GM23338 (cell line): ENCODE results near the gene CTNND2. TPM values are rescaled to one million over a fixed set of nuclear protein-coding genes. Genes with fewer than 3 reads are reported as not detected.

ENCODE experiments used
- ATAC-seq: fragments of 200-7000 bp; cut with Tn5 transposase; 3 replicates; pipeline ENCODE4 v1.9.1; 2020
- DNase-seq: peaks from one replicate; pipeline ENCODE4 v3.0.0-alpha.2; 2015; ENCODE audit warnings: low spot score
- H2AFZ ChIP-seq: fragments of 200-600 bp; sonication (generic); 2 replicates; pipeline ENCODE4 v1.8.0; 2016; ENCODE audit warnings: antibody characterized with exemption, mild to moderate bottlenecking, moderate library complexity
- H3F3A ChIP-seq: fragments of 200-600 bp; sonication (generic); replicated peaks from 2 replicates; pipeline ENCODE4 v1.8.0; 2017; ENCODE audit warnings: antibody characterized with exemption, mixed run types, low read depth
- H3K27ac ChIP-seq: fragments of 200-600 bp; sonication (generic); 2 replicates; pipeline ENCODE4 v1.6.1; 2016; ENCODE audit warnings: low read depth
- H3K27me3 ChIP-seq: fragments of 200-600 bp; sonication (generic); 2 replicates; pipeline ENCODE4 v1.8.0; 2016; ENCODE audit warnings: mild to moderate bottlenecking, mixed run types, moderate library complexity; ENCODE audit not compliant: insufficient read depth
- H3K36me3 ChIP-seq: fragments of 200-600 bp; sonication (generic); 2 replicates; pipeline ENCODE4 v1.8.0; 2016; ENCODE audit warnings: mild to moderate bottlenecking; ENCODE audit not compliant: insufficient read depth
- H3K4me1 ChIP-seq: fragments of 200-600 bp; sonication (generic); 2 replicates; pipeline ENCODE4 v1.8.0; 2016; ENCODE audit warnings: mild to moderate bottlenecking, moderate library complexity; ENCODE audit not compliant: insufficient read depth
- H3K4me2 ChIP-seq: fragments of 200-600 bp; sonication (generic); 2 replicates; pipeline ENCODE4 v1.7.1; 2017; ENCODE audit warnings: mixed run types
- H3K4me3 ChIP-seq: fragments of 200-600 bp; sonication (generic); 2 replicates; pipeline ENCODE4 v1.6.1; 2016; ENCODE audit warnings: mixed run types
- H3K79me2 ChIP-seq: fragments of 200-600 bp; sonication (generic); replicated peaks from 2 replicates; pipeline ENCODE4 v1.8.0; 2017; ENCODE audit warnings: mild to moderate bottlenecking; ENCODE audit not compliant: insufficient read depth
- H3K9me2 ChIP-seq: fragments of 200-600 bp; sonication (generic); 2 replicates; pipeline ENCODE4 v1.8.0; 2017; ENCODE audit not compliant: insufficient read depth
- H4K20me1 ChIP-seq: fragments of 200-600 bp; sonication (generic); replicated peaks from 2 replicates; pipeline ENCODE4 v1.8.0; 2017; ENCODE audit warnings: mild to moderate bottlenecking; ENCODE audit not compliant: insufficient read depth
- H3K27ac Mint-ChIP-seq: 2 replicates; pipeline ENCODE4 v1.8.0; 2020; ENCODE audit warnings: inconsistent platforms, mild to moderate bottlenecking, moderate library complexity, mixed read lengths
- H3K27me3 Mint-ChIP-seq: 3 replicates; pipeline ENCODE4 v1.8.0; 2022; ENCODE audit warnings: low read depth, mild to moderate bottlenecking, moderate library complexity, mixed read lengths, inconsistent platforms; ENCODE audit not compliant: insufficient read depth, poor library complexity
- H3K36me3 Mint-ChIP-seq: 3 replicates; pipeline ENCODE4 v1.8.0; 2021; ENCODE audit warnings: low read depth, mild to moderate bottlenecking, inconsistent platforms, moderate library complexity, mixed read lengths
- H3K4me1 Mint-ChIP-seq: 3 replicates; pipeline ENCODE4 v1.8.0; 2020; ENCODE audit warnings: mild to moderate bottlenecking, inconsistent platforms, mixed read lengths
- H3K4me3 Mint-ChIP-seq: 3 replicates; pipeline ENCODE4 v1.8.0; 2021; ENCODE audit warnings: moderate library complexity, mild to moderate bottlenecking, inconsistent platforms, mixed read lengths
- H3K9me3 Mint-ChIP-seq: 3 replicates; pipeline ENCODE4 v1.8.0; 2020; ENCODE audit warnings: moderate library complexity, mild to moderate bottlenecking, inconsistent platforms, mixed read lengths
- CREB1 ChIP-seq: fragments of 250-450 bp; sonication (Bioruptor Pico); IDR thresholded peaks from 2 replicates; pipeline ENCODE4 v1.5.0; 2020; ENCODE audit warnings: low read depth, mild to moderate bottlenecking, moderate library complexity
- POLR2AphosphoS5 ChIP-seq: IDR thresholded peaks from 2 replicates; pipeline ENCODE4 v1.6.1; 2016; ENCODE audit warnings: antibody characterized with exemption, low read depth
- STAT1 ChIP-seq: IDR thresholded peaks from one replicate; pipeline ENCODE4 v1.6.1; 2016; ENCODE audit warnings: antibody characterized with exemption; ENCODE audit not compliant: unreplicated experiment
- ZNF331 ChIP-seq: fragments of 250-450 bp; sonication (Bioruptor Pico); IDR thresholded peaks from 2 replicates; pipeline ENCODE4 v1.5.0; 2020; ENCODE audit warnings: low read depth, mild to moderate bottlenecking, moderate library complexity
- polyA plus RNA-seq: library from polyadenylated mRNA; unstranded; fragments of >200 nt; fragmentation: Nextera tagmentation; extraction: Ambion mirVana; gene quantifications from 2 replicates; pipeline ENCODE4 v1.2.1, GENCODE V29; 2016
- total RNA-seq: library from RNA; depleted of rRNA; stranded (reverse); fragments of >200 nt; shearing (Covaris generic); gene quantifications from 2 replicates; pipeline ENCODE4 v1.2.3, GENCODE V29; 2014
- TF ChIP-seq, protein P1 (sequence below): IDR thresholded peaks from one replicate; pipeline ENCODE4 v1.6.1; 2018; ENCODE audit warnings: antibody characterized with exemption; ENCODE audit not compliant: unreplicated experiment
- TF ChIP-seq, protein P2 (sequence below): fragments of 250-450 bp; sonication (Bioruptor Pico); IDR thresholded peaks from 2 replicates; pipeline ENCODE4 v1.5.0; 2020; ENCODE audit warnings: mild to moderate bottlenecking, moderate library complexity
- TF ChIP-seq, protein P3 (sequence below): IDR thresholded peaks from 2 replicates; pipeline ENCODE4 v1.6.1; 2016; ENCODE audit warnings: antibody characterized with exemption

The CTNND2 gene
- total and polyA plus RNA-seq, 2 experiments from 2014 or later, result 5.1 to 7.0 TPM

DNA sequence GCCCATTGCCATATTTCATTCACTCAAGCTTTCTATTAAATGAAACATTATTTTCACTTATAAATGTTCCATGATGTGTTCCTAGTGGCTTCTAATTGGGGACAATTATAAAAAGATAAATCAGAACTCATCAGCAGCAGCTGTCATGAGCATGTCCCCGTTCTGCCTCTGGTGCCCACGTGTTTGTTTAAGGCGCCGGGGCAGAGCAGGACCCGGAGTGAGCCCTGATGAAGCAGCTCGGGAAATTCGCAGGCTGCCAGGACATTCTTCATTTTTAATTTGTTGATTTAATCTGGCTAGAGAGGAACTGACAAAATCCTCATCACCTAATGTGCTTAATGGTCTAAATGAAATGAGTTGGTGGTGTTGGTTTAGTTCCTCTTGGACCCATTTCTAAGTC lies 475.0 kb downstream of the CTNND2 start:
- no peaks in the 10 kb centered on the region for H3K4me1 Mint-ChIP-seq
- Histone ChIP-seq H3K9me2 (no peaks in the 10 kb centered on the region), H3K27me3 (no peaks in the 10 kb centered on the region), H2AFZ (no peak overlapping the region), H4K20me1 (no peaks in the 10 kb centered on the region), H3F3A (no peaks in the 10 kb centered on the region), H3K79me2 (no peaks in the 10 kb centered on the region), H3K4me2 (no peak overlapping the region), H3K27ac (no peak overlapping the region), H3K4me3 (no peak overlapping the region), H3K36me3 (no peaks in the 10 kb centered on the region), H3K4me1 (no peaks in the 10 kb centered on the region)
- H3K27me3 Mint-ChIP-seq, result no peaks in the 10 kb centered on the region
- ATAC-seq (no peak), DNase-seq (no peak)
- no peaks in the 10 kb centered on the region for H3K36me3 Mint-ChIP-seq
- no peak overlapping the region for H3K27ac Mint-ChIP-seq
- no peak for TF ChIP-seq CREB1 (CRISPR knock-in tag)
- TF ChIP-seq, protein P1, sequence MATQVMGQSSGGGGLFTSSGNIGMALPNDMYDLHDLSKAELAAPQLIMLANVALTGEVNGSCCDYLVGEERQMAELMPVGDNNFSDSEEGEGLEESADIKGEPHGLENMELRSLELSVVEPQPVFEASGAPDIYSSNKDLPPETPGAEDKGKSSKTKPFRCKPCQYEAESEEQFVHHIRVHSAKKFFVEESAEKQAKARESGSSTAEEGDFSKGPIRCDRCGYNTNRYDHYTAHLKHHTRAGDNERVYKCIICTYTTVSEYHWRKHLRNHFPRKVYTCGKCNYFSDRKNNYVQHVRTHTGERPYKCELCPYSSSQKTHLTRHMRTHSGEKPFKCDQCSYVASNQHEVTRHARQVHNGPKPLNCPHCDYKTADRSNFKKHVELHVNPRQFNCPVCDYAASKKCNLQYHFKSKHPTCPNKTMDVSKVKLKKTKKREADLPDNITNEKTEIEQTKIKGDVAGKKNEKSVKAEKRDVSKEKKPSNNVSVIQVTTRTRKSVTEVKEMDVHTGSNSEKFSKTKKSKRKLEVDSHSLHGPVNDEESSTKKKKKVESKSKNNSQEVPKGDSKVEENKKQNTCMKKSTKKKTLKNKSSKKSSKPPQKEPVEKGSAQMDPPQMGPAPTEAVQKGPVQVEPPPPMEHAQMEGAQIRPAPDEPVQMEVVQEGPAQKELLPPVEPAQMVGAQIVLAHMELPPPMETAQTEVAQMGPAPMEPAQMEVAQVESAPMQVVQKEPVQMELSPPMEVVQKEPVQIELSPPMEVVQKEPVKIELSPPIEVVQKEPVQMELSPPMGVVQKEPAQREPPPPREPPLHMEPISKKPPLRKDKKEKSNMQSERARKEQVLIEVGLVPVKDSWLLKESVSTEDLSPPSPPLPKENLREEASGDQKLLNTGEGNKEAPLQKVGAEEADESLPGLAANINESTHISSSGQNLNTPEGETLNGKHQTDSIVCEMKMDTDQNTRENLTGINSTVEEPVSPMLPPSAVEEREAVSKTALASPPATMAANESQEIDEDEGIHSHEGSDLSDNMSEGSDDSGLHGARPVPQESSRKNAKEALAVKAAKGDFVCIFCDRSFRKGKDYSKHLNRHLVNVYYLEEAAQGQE, result no peak
- no peak for TF ChIP-seq STAT1
- TF ChIP-seq POLR2AphosphoS5, result no peak
- no peak for TF ChIP-seq ZNF331 (CRISPR knock-in tag)
- TF ChIP-seq, protein P2, sequence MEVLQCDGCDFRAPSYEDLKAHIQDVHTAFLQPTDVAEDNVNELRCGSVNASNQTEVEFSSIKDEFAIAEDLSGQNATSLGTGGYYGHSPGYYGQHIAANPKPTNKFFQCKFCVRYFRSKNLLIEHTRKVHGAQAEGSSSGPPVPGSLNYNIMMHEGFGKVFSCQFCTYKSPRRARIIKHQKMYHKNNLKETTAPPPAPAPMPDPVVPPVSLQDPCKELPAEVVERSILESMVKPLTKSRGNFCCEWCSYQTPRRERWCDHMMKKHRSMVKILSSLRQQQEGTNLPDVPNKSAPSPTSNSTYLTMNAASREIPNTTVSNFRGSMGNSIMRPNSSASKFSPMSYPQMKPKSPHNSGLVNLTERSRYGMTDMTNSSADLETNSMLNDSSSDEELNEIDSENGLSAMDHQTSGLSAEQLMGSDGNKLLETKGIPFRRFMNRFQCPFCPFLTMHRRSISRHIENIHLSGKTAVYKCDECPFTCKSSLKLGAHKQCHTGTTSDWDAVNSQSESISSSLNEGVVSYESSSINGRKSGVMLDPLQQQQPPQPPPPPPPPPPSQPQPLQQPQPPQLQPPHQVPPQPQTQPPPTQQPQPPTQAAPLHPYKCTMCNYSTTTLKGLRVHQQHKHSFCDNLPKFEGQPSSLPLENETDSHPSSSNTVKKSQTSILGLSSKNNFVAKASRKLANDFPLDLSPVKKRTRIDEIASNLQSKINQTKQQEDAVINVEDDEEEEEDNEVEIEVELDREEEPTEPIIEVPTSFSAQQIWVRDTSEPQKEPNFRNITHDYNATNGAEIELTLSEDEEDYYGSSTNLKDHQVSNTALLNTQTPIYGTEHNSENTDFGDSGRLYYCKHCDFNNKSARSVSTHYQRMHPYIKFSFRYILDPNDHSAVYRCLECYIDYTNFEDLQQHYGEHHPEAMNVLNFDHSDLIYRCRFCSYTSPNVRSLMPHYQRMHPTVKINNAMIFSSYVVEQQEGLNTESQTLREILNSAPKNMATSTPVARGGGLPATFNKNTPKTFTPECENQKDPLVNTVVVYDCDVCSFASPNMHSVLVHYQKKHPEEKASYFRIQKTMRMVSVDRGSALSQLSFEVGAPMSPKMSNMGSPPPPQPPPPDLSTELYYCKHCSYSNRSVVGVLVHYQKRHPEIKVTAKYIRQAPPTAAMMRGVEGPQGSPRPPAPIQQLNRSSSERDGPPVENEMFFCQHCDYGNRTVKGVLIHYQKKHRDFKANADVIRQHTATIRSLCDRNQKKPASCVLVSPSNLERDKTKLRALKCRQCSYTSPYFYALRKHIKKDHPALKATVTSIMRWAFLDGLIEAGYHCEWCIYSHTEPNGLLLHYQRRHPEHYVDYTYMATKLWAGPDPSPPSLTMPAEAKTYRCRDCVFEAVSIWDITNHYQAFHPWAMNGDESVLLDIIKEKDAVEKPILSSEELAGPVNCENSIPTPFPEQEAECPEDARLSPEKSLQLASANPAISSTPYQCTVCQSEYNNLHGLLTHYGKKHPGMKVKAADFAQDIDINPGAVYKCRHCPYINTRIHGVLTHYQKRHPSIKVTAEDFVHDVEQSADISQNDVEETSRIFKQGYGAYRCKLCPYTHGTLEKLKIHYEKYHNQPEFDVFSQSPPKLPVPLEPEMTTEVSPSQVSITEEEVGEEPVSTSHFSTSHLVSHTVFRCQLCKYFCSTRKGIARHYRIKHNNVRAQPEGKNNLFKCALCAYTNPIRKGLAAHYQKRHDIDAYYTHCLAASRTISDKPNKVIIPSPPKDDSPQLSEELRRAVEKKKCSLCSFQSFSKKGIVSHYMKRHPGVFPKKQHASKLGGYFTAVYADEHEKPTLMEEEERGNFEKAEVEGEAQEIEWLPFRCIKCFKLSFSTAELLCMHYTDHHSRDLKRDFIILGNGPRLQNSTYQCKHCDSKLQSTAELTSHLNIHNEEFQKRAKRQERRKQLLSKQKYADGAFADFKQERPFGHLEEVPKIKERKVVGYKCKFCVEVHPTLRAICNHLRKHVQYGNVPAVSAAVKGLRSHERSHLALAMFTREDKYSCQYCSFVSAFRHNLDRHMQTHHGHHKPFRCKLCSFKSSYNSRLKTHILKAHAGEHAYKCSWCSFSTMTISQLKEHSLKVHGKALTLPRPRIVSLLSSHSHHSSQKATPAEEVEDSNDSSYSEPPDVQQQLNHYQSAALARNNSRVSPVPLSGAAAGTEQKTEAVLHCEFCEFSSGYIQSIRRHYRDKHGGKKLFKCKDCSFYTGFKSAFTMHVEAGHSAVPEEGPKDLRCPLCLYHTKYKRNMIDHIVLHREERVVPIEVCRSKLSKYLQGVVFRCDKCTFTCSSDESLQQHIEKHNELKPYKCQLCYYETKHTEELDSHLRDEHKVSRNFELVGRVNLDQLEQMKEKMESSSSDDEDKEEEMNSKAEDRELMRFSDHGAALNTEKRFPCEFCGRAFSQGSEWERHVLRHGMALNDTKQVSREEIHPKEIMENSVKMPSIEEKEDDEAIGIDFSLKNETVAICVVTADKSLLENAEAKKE, result no peak
- TF ChIP-seq, protein P3, sequence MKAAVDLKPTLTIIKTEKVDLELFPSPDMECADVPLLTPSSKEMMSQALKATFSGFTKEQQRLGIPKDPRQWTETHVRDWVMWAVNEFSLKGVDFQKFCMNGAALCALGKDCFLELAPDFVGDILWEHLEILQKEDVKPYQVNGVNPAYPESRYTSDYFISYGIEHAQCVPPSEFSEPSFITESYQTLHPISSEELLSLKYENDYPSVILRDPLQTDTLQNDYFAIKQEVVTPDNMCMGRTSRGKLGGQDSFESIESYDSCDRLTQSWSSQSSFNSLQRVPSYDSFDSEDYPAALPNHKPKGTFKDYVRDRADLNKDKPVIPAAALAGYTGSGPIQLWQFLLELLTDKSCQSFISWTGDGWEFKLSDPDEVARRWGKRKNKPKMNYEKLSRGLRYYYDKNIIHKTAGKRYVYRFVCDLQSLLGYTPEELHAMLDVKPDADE, result no peak
- no peak overlapping the region for H3K4me3 Mint-ChIP-seq
- H3K9me3 Mint-ChIP-seq, result no peaks in the 10 kb centered on the region
